ENCODE measurements around the gene NFIA.

The NFIA gene

GRCh38 chr1:61225478-61225877 is 143.1 kb downstream of the NFIA start:
- DNase-seq = no peak

- DNase-seq = no peak
These were observed 144.6 kb downstream of the NFIA start for GRCh38 chr1:61226791-61227567.

DNA sequence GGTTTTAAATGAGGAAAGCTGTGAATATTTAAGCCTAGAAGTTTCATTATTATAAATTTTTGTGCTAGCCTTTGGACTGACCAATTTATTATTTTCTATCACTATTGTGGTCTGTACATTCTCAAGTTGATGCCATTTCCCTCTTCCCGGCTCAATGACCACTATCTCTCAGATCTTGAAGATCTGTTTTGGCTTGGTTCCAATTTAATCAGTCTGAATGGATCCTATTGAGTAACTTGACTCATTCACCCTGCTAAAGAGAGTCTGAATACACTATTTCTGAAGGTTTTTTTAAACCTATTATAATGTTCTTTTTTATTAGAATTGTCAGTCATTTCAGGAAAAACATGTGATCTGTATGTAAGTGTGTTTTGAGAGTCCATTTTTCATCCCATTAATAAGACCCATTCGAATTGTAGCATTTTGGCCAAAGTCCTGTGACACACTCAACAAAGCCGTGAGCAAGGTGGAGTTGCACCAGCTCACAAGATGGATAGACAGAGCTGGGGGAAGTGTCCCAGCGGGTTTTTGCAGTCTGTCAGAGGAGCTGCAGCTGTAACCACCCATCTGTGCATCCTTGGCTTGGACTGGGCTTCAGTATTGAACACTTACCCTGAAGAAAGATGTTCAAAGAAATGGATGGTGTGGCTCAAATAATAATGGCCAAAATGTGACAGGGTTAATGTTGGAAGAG is 145.6 kb downstream of the NFIA start:
- no peak for DNase-seq

GRCh38 chr1:61230523-61230922 is 148.2 kb downstream of the NFIA start:
- no peak for DNase-seq

DNA sequence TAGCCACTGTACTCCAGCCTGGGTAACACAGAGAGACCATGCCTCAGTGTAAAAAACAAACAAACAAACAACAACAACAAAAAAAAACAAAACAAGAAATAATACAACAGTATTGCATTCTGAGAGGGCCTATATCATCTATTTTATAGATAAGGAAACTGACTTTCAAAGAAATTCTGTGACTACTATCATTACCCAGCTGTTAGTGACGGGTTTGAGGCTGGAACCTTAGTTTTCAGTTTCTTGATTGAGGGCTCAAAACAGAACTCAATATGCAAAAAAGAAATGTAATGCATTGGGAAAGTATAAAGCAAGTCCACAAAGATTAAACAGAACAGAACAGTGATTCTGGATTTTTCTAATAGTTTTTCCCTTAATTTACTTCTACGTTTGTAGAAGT is 149.4 kb downstream of the NFIA start:
- DNase-seq = no peak

DNA sequence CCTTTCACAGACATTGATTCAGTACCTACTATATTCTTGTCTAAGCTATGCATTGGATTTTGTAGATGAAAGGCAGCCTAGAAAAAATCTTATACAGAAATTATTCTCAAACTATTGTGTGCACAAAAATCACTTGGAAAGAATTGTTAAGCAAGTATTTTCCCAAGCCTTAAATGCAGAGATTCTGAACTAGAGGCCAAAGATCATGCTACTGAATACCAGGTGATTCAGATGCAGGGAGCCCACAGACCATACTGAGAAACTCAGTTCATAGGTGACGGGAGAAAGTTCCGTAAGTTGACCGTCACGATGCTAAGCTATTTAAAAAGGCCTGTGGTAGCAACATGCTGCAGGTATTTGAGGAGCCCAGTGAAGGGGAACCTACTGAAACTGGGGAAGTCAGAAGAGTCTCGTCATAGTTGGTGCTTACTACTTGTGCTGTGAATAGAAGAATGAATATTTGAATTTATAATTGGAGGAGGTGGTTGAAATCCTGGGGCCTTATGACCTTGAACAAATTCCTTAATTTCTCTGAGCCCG is 150.8 kb downstream of the NFIA start:
- DNase-seq = no peak

- no peak for DNase-seq
These were observed 152.2 kb downstream of the NFIA start for GRCh38 chr1:61234587-61234919.

DNA sequence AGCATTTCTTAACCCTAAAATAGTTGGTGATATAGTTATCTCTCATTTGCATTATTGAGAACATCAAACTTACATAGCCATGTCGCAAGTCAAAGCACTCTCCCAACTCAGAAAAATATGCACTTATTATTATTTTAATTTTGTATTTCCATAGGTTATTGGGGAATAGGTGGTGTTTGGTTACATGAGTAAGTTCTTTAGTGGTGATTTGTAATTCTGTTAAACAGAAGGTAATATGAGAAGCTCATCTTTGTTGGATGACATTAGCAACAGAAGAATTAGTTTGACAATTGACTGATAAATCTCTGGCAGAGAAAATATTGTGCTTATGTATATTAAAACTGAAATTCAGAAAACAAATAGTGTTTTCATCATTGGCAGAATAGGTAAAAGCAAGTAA is 154.8 kb downstream of the NFIA start:
- DNase-seq = no peak

DNA sequence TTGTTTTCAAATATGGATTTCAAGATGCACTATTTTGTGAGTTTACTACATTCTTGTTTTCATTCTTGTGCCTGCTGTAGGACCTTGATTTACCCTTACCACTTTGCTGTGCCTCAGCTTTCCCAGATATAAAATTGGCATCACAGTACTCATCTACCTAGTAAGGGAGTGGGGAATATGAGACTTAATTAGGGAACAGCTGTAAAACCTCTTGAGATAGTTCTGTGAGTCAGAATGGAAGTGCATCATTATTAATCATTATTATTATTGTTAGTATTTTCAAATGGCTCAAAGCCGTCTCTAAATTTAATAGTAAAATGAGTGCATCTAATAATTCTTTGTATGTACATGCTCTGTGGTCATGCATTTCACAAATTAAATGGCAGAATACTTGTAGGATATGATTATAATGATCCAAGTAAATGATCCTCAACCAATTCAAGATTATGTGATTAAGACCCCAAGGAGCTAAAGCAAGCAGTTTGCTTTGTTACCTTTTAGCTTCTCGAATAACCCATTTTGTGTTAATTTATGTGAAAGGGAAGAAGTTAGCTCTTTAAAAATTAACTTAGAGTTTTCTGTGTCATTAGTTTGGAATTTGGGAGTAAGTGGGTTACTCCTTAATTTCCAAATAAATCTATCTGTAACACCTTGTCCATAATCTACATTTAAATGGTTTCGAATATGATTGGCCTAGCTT is 155.4 kb downstream of the NFIA start:
- no peak for DNase-seq

DNA sequence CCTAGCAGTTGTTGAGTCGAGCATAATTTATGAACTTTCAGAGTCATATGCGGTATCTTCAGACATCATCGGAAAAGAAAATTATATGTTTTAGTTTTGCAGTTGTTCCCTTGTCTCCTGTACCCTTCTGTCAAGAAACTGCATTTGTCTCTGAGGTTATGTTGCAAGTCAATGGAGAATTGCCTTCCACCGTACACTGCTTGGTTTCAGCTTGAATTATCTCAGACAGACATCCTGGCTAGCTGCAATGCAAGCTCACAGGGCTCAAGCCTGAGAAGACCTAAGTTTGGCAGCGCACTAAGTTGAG is 156.0 kb downstream of the NFIA start:
- DNase-seq = no peak

- no peak for DNase-seq
These were observed 158.5 kb downstream of the NFIA start for GRCh38 chr1:61240878-61241277.

DNA sequence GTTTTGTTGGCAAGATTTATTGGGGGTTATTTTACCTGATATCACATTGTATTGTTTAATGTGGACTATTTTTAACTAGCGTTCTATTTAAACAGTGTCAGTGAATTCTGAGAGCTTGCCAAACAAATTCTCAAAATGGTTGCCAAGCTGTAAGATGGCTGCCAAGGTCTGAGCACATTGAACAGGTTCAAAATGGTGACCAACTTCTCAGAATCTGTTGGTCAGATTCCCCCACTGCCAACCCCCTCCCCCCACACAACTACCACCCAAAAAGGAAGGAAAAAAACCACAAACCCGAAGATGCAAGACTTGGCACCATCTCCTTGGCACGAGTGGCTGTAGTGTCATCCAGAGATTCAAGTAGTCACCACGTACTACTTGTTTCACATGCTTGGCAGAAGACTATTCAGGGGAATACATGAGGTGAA is 159.1 kb downstream of the NFIA start:
- DNase-seq = no peak

DNA sequence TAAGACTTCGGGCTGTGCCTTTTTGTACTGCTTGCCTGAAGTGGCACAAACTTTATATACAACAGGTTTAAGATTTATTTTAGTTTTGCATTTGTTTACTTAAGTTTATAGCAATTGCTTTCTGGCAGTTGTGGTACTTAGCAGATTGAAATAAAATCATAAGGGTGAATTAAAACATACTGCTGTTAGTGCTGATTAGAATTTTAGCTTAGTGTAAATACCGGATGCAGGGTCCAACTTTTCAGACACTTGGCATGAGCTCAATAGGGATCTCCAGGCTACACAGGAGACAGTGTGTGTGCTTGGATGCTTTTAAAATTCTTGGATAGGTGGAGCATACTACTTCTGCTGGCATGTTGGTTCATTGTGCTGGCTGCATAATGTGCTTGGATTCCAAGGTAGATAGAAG is 159.6 kb downstream of the NFIA start:
- DNase-seq = no peak

DNA sequence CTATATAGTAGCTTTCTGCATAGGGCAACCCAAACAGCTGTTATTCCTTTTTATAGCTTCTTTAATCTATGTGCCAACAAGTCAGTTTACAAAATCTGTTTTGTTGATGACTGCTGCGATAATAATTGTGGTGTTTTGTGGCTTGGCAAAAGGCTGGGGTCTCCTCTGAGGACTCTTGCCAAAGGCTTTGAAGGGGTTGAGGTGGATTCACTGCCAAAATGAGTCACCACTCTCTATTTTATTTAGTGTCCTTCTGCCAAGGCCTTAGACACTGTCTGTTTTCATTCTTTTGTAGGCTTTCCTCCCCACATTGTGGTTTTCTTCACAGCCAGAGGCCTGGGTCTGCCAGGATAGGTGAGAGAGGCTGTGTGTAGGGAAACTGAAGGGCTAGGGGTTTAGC is 161.8 kb downstream of the NFIA start:
- no peak for DNase-seq

DNA sequence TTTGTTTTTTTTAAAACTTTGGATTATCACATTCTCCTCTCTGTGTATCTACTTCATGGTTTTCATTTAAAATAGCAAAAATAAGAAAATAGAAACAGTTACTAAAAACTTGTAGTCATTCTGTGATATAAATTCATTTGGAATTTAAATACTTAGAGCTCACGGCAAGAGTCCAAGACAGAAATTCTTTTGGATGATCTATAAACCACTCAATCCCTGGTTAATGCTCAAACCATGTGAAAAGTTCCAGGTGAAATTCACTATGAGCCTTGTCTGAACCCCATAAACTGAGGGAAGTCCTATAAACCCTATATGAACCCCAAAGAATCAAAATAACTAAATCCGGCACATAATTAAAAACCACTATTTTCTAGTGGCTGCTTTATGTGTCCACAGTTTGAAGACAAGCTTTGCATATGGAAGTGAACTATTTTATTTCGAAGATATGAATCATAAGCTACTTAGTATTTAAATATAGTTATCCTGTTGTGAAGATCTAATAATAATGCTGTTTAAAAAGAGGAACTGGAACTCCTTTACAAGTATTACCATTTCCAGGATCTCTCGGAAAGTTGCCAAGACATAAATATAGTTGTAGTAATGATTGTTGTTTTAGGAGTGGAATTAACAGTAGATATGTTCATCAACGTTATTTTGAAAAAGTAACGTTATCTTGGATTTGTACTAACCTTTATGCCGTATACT is 163.5 kb downstream of the NFIA start:
- no peak for DNase-seq

DNA sequence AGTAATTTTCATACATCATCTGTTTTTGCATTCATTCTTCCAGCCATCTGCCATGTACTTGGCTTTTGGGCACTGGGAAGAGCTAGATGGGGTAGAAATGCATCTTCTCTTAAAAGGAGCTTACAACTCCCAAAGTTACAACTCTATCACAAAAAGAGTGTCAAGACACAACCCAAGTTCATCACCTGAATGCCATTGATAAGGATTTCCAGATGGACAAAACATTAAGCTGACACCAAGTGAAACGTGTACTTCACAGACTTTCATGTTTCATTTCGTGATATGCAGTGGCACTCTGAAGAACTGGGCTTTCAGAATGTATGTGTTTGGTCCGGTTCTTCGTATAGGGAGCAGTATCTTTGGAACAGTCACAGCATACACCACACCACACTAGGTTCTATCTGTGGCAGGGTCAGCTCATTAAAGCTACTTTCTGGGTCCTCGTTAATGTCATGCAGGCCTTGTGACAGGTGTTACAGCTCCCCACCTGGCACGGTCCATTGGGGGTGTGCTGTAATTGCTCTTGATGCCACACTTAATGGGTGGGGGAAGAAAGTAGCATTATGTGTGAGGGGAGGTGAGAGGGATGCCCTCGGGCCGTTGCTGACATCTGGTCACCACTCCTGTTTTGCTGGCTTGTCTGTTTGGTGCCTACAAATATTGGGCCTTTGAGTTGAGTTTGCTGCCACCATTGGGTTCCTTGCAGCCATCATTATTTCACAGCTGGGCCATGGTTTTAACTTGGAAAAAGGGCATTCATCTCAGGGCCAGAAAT is 164.9 kb downstream of the NFIA start:
- DNase-seq = no peak

DNA sequence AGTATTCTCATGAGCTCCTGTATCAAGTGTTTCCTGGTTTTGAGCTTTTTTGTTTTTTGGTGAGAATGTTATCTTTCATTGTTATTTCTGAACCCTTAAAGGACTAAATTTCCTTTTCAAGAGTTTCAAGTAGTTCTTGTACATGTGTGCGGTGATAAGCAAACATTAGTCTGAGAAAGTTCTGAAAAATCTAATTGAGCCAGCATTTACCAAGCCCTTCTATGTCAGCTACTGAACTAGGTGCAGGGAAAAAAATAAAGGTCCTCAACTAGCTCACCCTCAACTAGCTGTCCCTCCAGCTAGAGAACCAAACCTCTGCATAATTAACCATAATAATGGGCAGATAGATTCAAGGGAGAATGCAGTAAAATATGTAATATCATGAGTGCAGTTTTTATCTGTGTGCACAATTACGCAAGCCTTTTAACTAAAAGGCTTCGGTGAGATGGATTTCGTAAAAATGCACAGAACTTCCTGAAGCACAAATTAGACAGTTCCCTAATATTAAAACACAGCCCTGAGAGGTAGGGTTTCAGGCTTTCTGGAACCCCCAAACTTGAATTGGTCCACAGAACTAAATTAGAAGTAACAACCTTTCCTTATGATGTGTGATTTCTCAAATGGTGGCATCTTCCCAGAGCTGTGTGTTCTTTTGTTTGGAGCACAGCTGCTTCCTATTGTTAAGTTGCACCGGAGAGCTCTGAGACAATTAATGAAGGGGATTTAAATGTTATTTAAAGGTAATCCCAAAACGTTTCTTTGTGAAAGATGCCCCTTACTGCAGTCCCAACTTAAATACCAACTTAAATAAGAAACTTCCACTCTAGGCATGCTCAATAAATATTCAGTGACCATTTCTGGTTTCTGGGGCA is 165.8 kb downstream of the NFIA start:
- DNase-seq = no peak

DNA sequence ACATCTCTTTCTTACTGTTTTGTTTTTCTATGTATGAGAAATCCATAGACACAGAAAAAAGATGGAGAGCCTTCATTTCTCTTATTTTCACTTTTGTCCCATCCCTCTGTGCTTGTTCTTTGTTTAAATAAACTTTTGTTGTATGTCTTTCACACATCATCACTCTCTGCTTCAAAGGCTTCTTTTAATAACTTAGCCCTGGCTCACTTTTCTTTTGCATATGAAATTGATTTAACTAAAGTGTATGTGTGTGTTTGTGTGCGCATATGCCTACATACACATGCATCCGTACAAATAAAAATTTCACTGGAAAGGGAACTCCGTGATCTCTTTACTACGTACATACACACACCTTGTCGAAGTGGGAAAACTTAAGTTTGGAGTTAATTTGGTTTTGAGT is 168.6 kb downstream of the NFIA start:
- no peak for DNase-seq

GRCh38 chr1:61253059-61253735 is 170.8 kb downstream of the NFIA start:
- DNase-seq = no peak

- no peak for DNase-seq
These were observed 171.7 kb downstream of the NFIA start for GRCh38 chr1:61253912-61254633.

Measured in activated CD8-positive, alpha-beta memory T cell treated with anti-CD3 and anti-CD28 coated beads, Interleukin-2, amount 50 U/mL, for 48 hours (primary cell).